Femur (tissue), 1 donor: Measurements from ENCODE around the gene JMJD4.

Source experiments
- DNase-seq: peaks from one replicate; pipeline ENCODE4 v3.0.0-alpha.2; 2017

Gene JMJD4

GRCh38 chr1:227768640-227769039, 33.5 kb upstream of the JMJD4 start:
- DNase-seq: no peak

- DNase-seq: no peak
Measured at GRCh38 chr1:227768125-227768439, 33.0 kb upstream of the JMJD4 start.

GRCh38 chr1:227767401-227768124, 32.5 kb upstream of the JMJD4 start:
- no peak for DNase-seq

- no peak for DNase-seq
Measured at GRCh38 chr1:227766653-227767277, 31.7 kb upstream of the JMJD4 start.

- no peak for DNase-seq
Measured at GRCh38 chr1:227766015-227766634, 31.0 kb upstream of the JMJD4 start.

GRCh38 chr1:227765261-227766014, 30.3 kb upstream of the JMJD4 start:
- no peak for DNase-seq

GRCh38 chr1:227764019-227764391, 28.9 kb upstream of the JMJD4 start:
- no peak for DNase-seq

GRCh38 chr1:227763246-227764018, 28.3 kb upstream of the JMJD4 start:
- no peak for DNase-seq

- DNase-seq: peak; percentile 92
Measured at GRCh38 chr1:227762231-227762911, 27.3 kb upstream of the JMJD4 start.

GRCh38 chr1:227761621-227762230, 26.6 kb upstream of the JMJD4 start:
- DNase-seq: no peak

GRCh38 chr1:227760377-227760776, 25.3 kb upstream of the JMJD4 start:
- DNase-seq: no peak

GRCh38 chr1:227759341-227760300, 24.5 kb upstream of the JMJD4 start:
- peak; percentile 86 for DNase-seq

GRCh38 chr1:227758366-227758765, 23.3 kb upstream of the JMJD4 start:
- no peak for DNase-seq

- no peak for DNase-seq
Measured at GRCh38 chr1:227757781-227758180, 22.7 kb upstream of the JMJD4 start.

GRCh38 chr1:227756172-227756959, 21.3 kb upstream of the JMJD4 start:
- DNase-seq: no peak

- DNase-seq: no peak
Measured at GRCh38 chr1:227754958-227755357, 19.9 kb upstream of the JMJD4 start.

GRCh38 chr1:227753999-227754711, 19.1 kb upstream of the JMJD4 start:
- DNase-seq: peak; percentile 71

- no peak for DNase-seq
Measured at GRCh38 chr1:227749916-227750710, 15.0 kb upstream of the JMJD4 start.
